Bronchial epithelial cell (primary cell): ENCODE measurements around the gene VPS16. TPM values are rescaled to one million over a fixed set of nuclear protein-coding genes. Genes with fewer than 3 reads are reported as not detected.
"Not testable (repeated sequence)": the region's sequence is repeated elsewhere in the genome, so short reads cannot be mapped to it uniquely, and the experiment has no call there.

Experiments
- DNase-seq: peaks from one replicate; pipeline ENCODE4 v3.0.0-alpha.2; 2010; ENCODE audit warnings: low read depth
- FAIRE-seq: peaks from 2 replicates; lab custom pipeline; 2011; peaks lifted over from hg19 to GRCh38; lab: Jason Lieb, UNC
- H3K27me3 ChIP-seq: 2 replicates; pipeline ENCODE4 v1.5.1; 2011; ENCODE audit warnings: low read length; ENCODE audit not compliant: control insufficient read depth, insufficient read depth
- H3K36me3 ChIP-seq: 2 replicates; pipeline ENCODE4 v1.5.1; 2011; ENCODE audit warnings: low read length; ENCODE audit not compliant: control insufficient read depth, insufficient read depth
- H3K4me3 ChIP-seq: 2 replicates; pipeline ENCODE4 v1.5.1; 2011; ENCODE audit warnings: mild to moderate bottlenecking, low read depth, low read length, control low read depth
- total RNA-seq: library from RNA; depleted of rRNA; stranded (reverse); fragments of >200 nt; gene quantifications from 2 replicates; pipeline ENCODE4 v1.2.1, GENCODE V29; 2014
- TF ChIP-seq, protein P1 (sequence below): IDR thresholded peaks from 2 replicates; pipeline ENCODE4 v1.5.1; 2011; ENCODE audit warnings: mild to moderate bottlenecking, moderate library complexity, low read length, control low read depth, inconsistent platforms; ENCODE audit not compliant: insufficient read depth, severe bottlenecking

VPS16 gene
- total RNA-seq, 1 donor from 2014 or later, result 33.4 TPM

DNA sequence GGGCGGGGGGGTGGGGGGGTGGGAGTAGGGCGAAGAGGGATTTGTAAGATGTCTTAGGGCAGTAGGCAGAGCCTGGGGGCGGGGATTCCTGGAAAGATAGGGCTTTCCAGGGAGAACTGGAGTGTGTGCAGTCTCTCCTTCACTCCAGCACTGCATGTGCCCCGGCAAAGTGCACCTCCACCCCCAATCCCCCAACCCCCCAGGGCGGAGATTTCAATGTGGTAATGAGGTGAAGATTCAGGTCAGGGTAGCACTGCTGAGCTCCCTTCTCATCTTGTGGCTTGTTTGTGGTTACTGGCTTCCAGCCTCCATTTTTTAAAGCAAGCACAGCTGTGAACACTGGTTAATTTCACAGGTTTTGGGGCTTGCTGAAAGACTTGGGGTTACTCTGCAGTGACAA, 18.5 kb upstream of the VPS16 start:
- Histone ChIP-seq H3K4me3 (no peak overlapping the region), H3K27me3 (peaks cover 5% of the 10 kb centered on the region), H3K36me3 (no peaks in the 10 kb centered on the region)
- TF ChIP-seq, protein P1, sequence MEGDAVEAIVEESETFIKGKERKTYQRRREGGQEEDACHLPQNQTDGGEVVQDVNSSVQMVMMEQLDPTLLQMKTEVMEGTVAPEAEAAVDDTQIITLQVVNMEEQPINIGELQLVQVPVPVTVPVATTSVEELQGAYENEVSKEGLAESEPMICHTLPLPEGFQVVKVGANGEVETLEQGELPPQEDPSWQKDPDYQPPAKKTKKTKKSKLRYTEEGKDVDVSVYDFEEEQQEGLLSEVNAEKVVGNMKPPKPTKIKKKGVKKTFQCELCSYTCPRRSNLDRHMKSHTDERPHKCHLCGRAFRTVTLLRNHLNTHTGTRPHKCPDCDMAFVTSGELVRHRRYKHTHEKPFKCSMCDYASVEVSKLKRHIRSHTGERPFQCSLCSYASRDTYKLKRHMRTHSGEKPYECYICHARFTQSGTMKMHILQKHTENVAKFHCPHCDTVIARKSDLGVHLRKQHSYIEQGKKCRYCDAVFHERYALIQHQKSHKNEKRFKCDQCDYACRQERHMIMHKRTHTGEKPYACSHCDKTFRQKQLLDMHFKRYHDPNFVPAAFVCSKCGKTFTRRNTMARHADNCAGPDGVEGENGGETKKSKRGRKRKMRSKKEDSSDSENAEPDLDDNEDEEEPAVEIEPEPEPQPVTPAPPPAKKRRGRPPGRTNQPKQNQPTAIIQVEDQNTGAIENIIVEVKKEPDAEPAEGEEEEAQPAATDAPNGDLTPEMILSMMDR, result no peak
- FAIRE-seq, result no peak
- DNase-seq, result no peak

DNA sequence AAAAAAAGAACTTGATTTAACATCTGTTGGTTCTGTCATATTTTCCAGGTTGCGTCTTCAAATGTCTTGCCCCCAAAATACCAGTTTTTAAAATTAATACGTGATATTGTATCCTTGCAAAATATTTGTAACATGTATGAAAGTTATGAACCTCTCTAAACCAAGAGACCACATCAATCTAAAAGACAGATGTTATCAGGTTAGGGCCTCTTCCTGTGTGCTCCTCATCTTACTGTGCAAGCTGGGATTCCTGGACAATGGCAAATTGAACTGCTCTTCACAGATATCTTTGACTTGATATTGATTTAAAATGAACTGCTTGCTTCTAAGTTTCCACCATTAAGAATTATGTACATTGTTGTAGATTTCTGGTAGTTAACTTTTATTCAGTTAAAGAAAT, 14.8 kb upstream of the VPS16 start:
- FAIRE-seq (no peak), DNase-seq (no peak)
- Histone ChIP-seq H3K36me3 (no peaks in the 10 kb centered on the region), H3K4me3 (no peak overlapping the region), H3K27me3 (peaks cover 3% of the 10 kb centered on the region)
- TF ChIP-seq, protein P1, result no peak

DNA sequence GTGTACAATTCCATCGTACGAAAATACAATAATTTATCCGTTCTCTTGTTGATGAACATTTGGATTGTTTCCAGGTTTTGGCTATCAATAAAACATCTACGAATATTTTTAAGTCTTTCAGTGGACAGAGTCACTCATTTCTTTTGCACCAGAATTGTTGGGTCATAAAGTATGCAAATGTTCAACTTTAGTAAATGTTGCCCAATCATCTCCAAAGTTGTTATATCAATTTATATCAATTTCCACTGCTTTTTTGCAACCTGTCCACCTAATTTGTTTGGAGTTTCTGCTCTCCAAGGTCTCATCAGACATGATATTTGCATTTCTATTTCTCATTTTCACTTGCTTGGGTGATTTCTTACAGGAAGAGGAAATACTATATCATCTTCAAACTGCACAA, 13.9 kb upstream of the VPS16 start:
- TF ChIP-seq, protein P1, result no peak
- no peak for FAIRE-seq
- H3K4me3 ChIP-seq, result no peak overlapping the region

DNA sequence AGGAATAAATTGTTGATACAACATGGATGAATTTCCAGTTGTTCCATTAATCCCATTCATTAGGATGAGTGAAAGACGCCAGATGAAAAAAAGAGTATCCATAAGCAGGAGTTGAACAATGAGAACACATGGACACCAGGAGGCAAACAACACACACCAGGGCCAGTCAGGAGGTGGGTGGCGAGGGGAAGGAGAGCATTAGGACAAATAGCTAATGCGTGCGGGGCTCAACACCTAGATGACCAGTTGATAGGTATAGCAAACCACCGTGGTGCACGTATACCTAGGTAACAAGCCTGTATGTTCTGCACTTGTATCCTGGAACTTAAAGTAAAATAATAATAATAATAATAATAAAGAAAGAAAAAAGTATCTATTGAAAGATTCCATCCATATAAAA, 11.2 kb upstream of the VPS16 start:
- no peak for DNase-seq

More for the DNA sequence above, 13.9 kb upstream of the VPS16 start:
- DNase-seq, result no peak
- peaks cover 3% of the 10 kb centered on the region for H3K27me3 ChIP-seq
- no peaks in the 10 kb centered on the region for H3K36me3 ChIP-seq

DNA sequence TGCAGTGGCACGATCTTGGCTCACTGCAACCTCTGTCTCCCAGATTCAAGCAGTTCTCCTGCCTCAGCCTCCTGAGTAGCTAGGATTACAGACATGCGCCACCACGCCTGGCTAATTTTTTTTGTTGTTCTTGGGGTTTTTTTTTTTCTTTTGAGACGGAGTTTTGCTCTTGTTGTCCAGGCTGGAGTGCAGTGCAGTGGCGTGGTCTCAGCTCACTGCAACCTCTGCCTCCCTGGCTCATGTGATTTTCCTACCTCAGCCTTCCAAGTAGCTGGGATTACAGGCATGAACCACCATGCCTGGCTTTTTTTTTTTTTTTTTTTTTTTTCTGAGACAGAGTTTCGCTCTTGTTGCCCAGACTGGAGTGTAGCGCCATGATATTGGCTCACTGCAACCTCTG, 9.3 kb upstream of the VPS16 start:
- FAIRE-seq, H3K4me3 ChIP-seq, DNase-seq, H3K27me3 ChIP-seq, H3K36me3 ChIP-seq: not testable (repeated sequence)

More for the DNA sequence above, 11.2 kb upstream of the VPS16 start:
- no peaks in the 10 kb centered on the region for H3K27me3 ChIP-seq
- no peak overlapping the region for H3K4me3 ChIP-seq
- H3K36me3 ChIP-seq, result no peaks in the 10 kb centered on the region
- FAIRE-seq, result no peak
- TF ChIP-seq, protein P1, result no peak

DNA sequence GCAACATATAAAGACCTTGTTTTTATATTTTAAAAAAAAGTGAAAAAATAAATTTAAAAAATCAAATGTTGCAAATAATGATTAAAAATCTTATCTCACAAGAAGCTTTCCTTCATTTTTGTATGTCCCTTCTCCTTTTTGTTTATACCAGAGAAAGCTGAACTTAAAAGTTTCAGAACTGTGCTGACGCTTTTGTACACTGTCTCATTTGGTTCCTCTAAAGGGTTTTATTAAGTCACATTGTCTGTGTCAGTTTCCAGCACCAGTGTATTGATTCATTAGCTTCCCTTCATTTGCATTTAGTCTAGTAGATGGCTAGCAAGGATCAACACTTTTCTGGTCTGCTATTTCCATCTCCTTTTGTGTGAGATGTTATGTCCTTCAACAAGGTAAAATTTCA, 6.8 kb upstream of the VPS16 start:
- FAIRE-seq (no peak), DNase-seq (no peak)
- no peaks in the 10 kb centered on the region for H3K27me3 ChIP-seq
- no peaks in the 10 kb centered on the region for H3K36me3 ChIP-seq
- H3K4me3 ChIP-seq, result no peak overlapping the region
- TF ChIP-seq, protein P1, result no peak
